SH-SY5Y (cell line): ENCODE measurements around the gene SYT7.

ENCODE experiments used
- GATA2 ChIP-seq: IDR thresholded peaks from 2 replicates; pipeline ENCODE4 v1.6.1; 2011; ENCODE audit warnings: mild to moderate bottlenecking, low read depth, low read length
- GATA3 ChIP-seq: IDR thresholded peaks from 2 replicates; pipeline ENCODE4 v1.6.1; 2011; ENCODE audit warnings: low read depth, mild to moderate bottlenecking, low read length, moderate library complexity

GRCh38 chr11:61555978-61556377, 24.9 kb downstream of the SYT7 start:
- TF ChIP-seq GATA3 (no peak), GATA2 (no peak)
